NCI-H2227 (cell line): ENCODE results near the gene MACC1.

Source experiments
- DNase-seq: peaks from one replicate; lab custom pipeline; 2025; ENCODE audit not compliant: unreplicated experiment; lab: John Stamatoyannopoulos, UW

MACC1 gene

GRCh38 chr7:20085086-20085485 lies 132.1 kb downstream of the MACC1 start:
- DNase-seq = no peak
